ENCODE results near the gene HSPA9.

Gene HSPA9

GRCh38 chr5:138552657-138553056, 22.5 kb downstream of the HSPA9 start:
- no peak overlapping the region for H3K4me3 ChIP-seq (replicated peaks; ENCODE audit: low read depth, low read length)
- no peak for TF ChIP-seq CTCF (IDR thresholded peaks at IDR 0.05; ENCODE audit: low read length, missing control alignments)
- no peak for DNase-seq (ENCODE audit: low read depth)

- no peak overlapping the region for H3K4me3 ChIP-seq (replicated peaks; ENCODE audit: low read depth, low read length)
- no peak for TF ChIP-seq CTCF (IDR thresholded peaks at IDR 0.05; ENCODE audit: low read length, missing control alignments)
- no peak for DNase-seq (ENCODE audit: low read depth)
These were observed 25.8 kb downstream of the HSPA9 start for GRCh38 chr5:138549414-138549813.

- TF ChIP-seq CTCF (IDR thresholded peaks at IDR 0.05; ENCODE audit: low read length, missing control alignments): no peak
- H3K4me3 ChIP-seq (replicated peaks; ENCODE audit: low read depth, low read length): no peak overlapping the region
- DNase-seq (ENCODE audit: low read depth): no peak
These were observed 29.2 kb downstream of the HSPA9 start for GRCh38 chr5:138545919-138546562.

DNA sequence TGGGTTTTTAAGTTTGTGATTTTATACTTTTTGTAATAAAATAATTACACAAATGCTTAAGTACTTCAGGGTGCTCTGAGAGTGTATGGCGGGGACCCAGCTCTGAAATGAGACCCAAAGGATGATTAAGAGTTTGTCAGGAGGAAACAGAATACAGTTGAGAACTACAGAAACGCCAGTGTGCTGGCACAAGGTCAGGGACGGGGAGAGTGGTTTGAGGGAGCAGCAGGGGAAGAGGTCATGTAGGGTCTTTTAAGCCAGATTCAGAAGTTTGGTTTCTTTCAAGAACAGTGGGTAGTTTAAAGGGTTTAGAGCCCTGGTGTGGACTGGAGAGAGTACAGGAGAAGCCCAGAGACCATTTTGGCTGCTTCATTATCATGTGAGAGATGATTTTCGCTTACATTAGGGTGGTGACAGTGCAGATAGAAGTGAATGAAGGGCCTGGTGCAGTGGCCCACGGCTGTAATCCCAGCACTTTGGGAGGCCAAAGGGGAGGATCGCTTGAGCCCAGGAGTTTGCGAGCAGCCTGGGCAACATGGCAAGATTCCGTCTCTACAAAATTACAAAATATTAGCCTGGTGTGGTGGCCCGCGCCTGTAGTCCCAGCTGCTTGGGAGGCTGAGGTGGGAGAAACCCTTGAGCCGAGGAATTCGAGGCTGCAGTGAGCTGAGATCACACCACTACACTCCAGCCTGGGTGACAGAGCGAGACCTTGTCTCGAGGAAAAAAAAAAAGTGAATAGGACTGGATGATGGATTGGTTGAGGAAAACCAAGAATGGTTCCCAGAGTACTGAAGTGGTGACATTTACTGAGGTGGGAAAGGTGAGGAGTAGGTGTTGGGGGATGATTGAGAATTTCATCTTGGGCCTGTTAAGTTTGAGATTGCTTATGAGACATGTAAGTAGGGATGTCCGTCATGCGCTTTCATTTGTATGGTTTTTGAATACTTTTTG, 30.7 kb downstream of the HSPA9 start:
- DNase-seq (ENCODE audit: low read depth): peak; percentile 27
- peak overlapping the region; percentile 73 for H3K4me3 ChIP-seq (replicated peaks; ENCODE audit: low read depth, low read length)
- no peak for TF ChIP-seq CTCF (IDR thresholded peaks at IDR 0.05; ENCODE audit: low read length, missing control alignments)

DNA sequence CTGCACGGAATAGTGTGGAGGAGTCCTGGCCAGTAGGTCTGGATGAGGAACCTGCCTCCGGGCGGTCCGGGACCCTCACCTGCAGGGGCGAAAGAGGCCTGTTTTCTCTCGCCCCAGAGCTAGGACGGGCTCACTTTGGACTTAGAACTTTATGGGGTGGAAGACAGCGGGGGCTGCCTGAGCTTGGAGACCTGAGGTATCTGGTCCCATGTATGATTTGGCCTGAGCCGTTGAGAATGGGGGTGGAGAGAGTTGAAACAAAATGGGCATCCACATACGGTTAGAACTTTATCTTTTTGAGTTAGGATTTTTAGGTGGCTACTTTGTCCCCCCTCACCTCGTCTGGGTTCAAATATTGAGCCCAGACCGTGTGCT, 31.5 kb downstream of the HSPA9 start:
- peak overlapping the region; percentile 73 for H3K4me3 ChIP-seq (replicated peaks; ENCODE audit: low read depth, low read length)
- no peak for DNase-seq (ENCODE audit: low read depth)
- TF ChIP-seq CTCF (IDR thresholded peaks at IDR 0.05; ENCODE audit: low read length, missing control alignments): no peak

DNA sequence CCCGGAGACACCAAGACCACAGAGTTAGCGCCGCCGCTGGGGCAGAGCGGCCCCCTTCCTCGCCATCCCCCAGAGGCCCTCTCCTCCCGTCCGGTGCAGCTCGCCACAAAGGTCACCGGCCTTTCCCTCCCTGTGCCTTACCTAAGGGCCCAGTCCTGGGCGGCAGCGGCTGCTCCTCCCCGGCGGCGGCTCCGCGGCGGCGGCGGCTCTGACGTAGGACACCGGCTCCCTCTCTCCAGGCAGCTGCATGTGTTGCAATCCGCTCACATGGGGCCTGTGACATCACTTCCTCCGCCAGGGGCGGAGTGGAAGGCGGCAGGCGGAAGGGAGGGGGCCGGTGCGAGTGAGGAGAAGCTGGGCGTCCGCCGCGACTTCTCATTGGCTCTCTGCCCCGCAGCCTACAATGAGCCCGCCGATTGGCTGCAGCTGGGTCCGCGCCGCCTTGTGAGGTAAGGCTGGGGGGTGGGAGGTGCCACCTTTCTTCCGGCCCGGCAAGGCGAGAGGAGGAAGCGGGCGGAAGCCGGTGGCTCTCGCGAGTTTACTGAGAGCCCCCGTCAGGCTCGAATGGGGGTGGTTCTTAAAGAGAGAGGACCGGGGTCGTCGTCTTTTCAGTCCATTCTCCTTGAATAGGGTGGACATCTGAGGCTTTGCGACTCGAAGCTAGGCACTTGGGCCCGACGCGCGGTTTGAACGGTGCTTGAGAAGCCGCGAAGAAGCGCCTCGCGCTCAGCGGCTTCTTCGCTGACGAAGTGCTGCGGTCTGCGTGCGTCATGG, 32.1 kb downstream of the HSPA9 start, which contains the start of gene ETF1:
Gene ETF1, minus strand, starts transcription at position 281 of the 774 bp plus-strand sequence. CDS start 318 bp downstream, outside the sequence.
- H3K4me3 ChIP-seq (replicated peaks; ENCODE audit: low read depth, low read length): peak within 1 kb of the TSS; percentile 89
- peak; percentile 100 for DNase-seq (ENCODE audit: low read depth)
- TF ChIP-seq CTCF (IDR thresholded peaks at IDR 0.05; ENCODE audit: low read length, missing control alignments): no peak
